Activated CD4-positive, alpha-beta T cell treated with anti-CD3 and anti-CD28 coated beads for 1 hour (primary cell): ENCODE results near the gene GOLGA6A.
"Not testable (repeated sequence)": the region's sequence is repeated elsewhere in the genome, so short reads cannot be mapped to it uniquely, and the experiment has no call there.

Experiments
- DNase-seq: peaks from one replicate; pipeline ENCODE4 v3.0.0-alpha.2; 2020

Gene GOLGA6A

GRCh38 chr15:74052271-74053260 lies 29.8 kb downstream of the GOLGA6A start:
- DNase-seq = not testable (repeated sequence)

DNA sequence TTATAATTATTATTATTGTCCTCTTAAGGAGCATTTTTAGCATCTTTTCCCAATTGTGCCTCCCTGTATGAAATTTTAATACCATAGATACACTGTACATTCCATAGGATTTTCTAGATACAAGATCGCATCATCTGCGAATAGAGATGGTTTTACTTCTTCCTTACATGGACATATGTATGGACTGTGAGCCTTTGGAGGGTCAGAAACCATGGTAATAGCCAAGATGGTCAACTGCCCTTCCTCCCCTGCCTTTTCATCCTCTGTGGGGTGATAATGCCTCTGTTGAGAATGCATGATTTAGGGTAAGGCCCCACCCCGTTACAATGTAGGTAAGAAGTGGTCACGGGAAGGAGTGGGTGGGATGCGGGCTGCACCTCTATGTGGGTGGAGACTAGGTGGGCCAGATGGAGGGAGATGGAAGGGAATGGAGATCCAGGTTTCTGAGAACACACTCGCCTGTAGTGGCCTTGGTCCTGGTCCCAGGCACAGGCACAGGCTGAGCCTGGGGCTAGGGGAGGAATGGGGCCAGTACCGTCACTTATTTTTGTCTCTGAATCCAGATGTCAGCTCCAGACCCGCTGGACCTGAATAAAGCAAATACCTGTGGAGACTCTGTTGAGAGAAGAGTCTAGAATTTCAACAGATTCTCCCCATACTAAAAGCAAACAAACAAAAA lies 31.7 kb downstream of the GOLGA6A start:
- DNase-seq = no peak

DNA sequence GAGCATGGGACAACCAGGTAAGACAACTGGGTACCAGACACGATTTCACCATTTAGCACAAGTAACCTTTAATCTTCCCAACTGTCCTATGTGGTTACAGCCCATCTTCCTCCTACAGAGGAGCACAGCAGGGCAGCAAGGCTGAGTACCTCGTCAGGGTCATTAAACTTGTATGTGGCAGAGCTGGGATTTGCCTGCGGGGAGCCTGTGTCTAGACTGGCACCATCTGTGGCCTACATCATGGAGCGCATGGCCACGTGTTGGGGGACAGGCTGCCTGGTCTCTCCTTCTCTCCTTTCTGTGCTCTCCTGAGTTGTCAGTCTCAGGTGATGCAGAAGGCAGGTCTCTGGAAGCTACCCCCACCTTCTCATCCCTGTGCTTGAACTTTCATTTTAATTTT lies 32.2 kb downstream of the GOLGA6A start:
- no peak for DNase-seq

DNA sequence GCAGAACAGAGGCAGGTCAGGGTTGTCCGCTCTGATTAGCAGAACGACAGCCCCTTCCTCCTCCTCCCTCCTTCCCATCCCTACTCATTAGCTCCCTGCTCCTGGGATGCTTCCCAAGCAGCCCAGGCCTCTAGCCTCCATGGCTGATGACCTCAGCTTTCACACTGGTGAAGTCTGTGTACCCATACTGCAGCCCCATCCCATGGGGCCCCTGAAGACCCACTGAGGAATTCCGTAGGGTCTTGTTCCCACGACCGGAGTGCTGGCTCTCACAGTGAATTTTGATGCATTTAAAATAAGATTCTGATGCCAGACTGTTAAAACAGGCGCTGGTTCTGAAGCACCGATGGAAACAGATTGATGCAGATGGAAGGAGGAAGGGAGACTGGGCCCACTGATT lies 36.1 kb downstream of the GOLGA6A start:
- DNase-seq = no peak

- DNase-seq = no peak
These were observed 36.6 kb downstream of the GOLGA6A start for GRCh38 chr15:74045636-74046274.

GRCh38 chr15:74045184-74045583 lies 37.2 kb downstream of the GOLGA6A start:
- no peak for DNase-seq

DNA sequence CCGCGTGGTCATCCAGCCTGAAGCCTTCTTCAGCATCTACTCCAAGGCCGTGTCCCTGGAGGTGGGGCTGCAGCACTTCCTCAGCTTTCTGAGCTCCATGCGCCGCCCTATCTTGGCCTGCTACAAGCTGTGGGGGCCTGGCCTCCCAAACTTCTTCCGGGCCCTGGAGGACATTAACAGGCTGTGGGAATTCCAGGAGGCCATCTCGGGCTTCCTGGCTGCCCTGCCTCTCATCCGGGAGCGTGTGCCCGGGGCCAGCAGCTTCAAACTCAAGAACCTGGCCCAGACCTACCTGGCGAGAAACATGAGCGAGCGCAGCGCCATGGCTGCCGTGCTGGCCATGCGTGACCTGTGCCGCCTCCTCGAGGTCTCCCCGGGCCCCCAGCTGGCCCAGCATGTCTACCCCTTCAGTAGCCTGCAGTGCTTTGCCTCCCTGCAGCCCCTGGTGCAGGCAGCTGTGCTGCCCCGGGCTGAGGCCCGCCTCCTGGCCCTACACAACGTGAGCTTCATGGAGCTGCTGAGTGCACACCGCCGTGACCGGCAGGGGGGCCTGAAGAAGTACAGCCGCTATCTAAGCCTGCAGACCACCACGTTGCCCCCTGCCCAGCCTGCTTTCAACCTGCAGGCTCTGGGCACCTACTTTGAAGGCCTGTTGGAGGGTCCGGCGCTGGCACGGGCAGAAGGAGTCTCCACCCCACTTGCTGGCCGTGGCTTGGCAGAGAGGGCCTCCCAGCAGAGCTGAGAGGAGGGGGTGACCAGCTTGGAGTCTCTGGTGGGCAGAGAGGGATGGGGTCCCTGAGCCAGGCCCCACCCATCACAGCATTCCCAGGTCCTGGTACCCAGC lies 37.9 kb downstream of the GOLGA6A start:
- no peak for DNase-seq

- DNase-seq = no peak
These were observed 38.7 kb downstream of the GOLGA6A start for GRCh38 chr15:74043425-74044266.

DNA sequence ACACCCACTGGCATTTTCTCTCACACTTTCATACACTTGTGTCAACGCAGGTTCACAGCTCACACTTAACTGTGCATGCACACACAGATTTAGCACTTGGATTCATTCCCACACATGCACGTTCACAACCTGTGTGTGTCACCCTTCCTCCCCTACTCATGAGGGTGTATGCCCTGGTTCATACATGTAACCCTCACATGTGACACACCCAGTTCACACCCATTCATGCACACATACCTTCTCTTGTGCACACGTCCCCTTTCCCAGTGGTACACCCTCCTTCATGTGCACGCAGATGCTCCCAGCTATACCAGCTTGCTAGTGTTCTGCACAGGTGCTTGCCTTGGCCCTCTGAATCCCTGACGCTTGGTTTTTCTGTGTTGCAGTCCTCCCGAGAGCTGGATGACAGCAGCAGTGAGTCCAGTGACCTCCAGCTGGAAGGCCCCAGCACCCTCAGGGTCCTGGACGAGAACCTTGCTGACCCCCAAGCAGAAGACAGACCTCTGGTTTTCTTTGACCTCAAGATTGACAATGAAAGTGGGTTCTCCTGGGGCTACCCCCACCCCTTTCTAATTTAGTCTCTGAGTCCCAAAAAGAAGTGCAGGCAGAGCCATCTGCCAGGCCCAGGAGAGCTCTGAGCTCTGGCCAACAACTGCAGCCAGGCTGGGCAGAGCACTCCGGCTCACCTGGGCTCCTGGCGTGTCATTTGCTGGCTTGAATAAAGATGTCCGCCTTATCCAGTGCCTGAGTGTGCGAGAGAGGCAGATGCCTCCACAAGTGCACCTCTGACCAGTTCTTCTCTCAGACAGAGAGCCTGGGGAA lies 39.5 kb downstream of the GOLGA6A start:
- no peak for DNase-seq

DNA sequence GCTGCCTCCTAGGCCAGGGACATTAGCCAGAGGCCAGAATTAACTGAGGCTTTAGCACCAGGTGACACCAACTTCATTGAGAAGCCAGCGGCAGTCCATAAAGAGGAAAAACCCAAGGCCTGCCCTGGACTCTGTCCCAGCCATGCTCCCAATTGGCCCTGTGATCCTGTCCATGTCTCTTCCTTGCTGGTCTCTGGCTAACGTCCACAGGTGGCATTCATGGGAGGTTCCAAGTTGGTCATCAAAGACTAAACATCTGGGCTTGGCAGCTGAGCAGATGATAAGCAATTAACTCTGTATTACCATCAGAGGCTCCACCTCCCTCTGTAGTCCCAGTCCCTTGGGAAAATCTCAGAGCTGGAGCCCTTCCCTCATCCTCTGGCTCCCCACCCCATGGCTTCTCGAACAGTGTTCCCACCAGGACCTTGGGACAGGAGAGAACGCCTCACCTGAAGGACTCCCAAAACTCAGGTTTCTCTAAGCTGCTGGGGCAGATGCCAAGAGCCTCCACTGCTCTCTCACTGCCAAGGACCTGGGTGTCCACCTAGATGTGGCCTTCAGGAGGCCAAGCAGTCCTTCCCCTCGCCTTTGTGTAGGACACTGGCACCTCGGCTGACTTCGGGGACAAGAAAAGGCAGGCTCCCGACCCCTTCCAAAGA lies 40.4 kb downstream of the GOLGA6A start:
- no peak for DNase-seq

- no peak for DNase-seq
These were observed 41.0 kb downstream of the GOLGA6A start for GRCh38 chr15:74041311-74041756.

- no peak for DNase-seq
These were observed 42.1 kb downstream of the GOLGA6A start for GRCh38 chr15:74040109-74040850.

- DNase-seq = no peak
These were observed 42.7 kb downstream of the GOLGA6A start for GRCh38 chr15:74039656-74040010.

DNA sequence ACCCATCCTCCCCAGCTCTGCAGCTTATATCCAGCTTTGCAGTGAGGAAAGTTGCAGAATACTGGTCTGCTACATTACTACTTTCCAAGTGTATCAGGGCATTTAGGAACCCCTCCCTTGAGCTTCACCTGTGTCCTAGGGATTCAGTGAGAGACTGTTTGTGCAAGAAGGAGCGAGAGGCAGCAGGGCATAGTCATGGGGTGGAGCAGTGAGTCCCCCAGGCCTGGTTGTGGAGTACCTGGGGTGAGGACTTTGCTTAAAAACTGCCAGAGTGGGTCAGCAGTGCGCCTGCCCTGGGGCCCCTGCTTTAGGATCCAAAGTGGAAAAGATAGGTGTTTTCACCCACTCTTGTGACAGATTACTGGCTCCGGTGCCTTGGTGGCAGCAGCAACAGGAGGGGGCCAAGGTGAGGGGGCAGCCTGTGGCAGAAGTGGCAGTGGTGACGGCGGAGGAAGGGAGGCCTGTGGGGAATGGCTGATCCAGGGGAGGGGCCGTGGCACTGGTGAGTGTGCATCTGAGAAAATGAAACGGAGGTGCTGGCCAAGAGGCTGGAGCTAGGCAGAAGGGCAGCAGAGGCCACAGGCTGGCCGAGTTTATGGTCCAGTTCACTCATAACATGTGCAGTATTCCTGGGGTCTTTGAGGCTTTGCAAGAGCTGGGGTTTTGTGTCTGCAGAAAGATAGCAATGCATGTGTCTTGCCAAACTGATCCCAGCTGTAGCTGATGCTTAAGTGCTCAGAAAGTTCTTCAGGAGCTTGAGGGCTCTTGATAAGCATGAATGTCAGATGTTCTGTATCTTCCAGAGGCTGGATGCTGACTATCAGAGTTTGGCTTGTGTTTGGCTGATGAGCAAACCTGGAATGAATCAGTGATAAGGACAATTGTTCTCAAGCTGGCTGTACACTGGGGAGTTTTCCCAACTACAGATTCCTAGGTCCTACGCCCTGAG lies 43.4 kb downstream of the GOLGA6A start:
- DNase-seq = no peak

- no peak for DNase-seq
These were observed 44.9 kb downstream of the GOLGA6A start for GRCh38 chr15:74037171-74038117.

DNA sequence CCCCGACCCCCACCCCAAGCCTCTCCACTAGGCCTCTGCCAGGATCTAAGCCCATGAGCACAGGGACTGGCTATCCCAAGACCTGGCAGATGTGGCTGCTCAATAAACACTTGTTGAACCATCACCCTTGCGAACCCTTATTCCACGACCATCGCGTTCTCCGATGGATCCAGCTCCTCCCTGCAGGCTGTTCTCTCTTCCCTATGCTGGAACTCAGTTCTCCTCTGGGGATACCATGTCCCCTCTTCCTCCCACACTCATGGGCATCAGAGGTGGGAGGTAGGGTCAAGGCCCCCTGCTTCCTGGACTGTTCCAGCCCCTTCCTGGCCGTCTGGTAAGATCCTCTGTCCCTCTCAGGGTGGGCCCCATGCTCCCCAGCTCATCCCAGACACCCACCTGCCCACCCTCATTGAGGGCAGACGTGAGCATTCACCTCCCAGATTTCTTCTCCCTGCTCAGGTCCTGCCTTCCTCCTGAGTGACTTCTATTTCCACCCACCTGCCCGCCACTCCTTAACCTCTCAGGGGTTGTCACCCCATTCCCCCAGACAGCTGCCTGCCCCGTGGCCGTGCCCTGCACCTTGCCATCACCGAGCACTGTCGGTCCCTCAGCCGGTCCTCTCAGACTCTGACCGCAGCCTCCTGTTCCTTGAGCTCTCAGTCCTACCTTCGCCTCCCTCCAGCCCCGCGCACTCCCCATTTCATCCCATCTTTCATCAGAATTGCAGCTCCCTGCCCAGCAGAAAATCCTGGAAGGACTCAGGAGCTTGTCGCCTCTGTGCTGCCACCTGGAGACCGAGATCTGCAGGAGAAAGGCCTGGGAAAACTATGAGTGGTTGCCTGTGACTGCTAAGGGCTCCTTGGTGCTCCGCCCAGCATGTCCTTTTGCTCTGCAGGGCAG lies 45.8 kb downstream of the GOLGA6A start:
- no peak for DNase-seq
